ENCODE measurements around the gene BCL2.
"Not testable (repeated sequence)": the region's sequence is repeated elsewhere in the genome, so short reads cannot be mapped to it uniquely, and the experiment has no call there.

BCL2 gene

DNA sequence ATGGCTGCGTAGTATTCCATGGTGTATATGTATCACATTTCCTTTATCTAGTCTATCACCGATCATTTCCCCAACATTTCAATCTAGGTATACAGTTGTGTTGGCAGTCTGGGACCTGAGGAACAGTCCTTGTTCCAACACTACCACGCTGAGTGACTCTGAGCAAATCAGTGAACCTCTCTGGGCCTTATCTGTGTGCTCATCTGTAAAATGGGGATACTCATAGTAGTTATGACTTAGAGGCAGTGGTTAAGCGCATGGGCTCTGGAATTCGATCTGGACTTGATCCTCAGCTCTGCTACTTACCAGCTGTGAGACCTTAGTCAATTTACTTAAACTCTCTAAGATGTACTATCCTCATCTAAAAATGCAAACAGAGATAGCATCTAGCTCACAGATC lies 85.1 kb downstream of the BCL2 start:
- DNase-seq (ENCODE audit: low read depth), result no peak

DNA sequence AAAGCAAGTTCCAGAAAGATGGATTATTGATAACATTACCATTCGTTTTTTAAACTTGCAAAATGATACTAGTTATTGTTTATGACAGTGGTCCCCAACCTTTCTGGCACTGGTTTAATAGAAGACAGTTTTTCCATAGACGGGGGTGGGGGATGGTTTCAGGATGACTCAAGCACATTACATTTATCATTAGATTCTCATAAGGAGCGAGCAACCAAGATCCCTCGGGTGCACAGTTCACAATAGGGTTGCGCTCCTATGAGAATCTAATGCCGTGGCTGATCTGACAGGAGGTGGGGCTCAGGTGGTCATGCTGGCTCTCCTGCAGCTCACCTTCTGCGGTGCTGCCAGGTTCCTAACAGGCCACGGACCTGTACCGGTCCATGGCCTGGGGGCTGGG lies 86.2 kb downstream of the BCL2 start:
- no peak for DNase-seq (ENCODE audit: low read depth)

DNA sequence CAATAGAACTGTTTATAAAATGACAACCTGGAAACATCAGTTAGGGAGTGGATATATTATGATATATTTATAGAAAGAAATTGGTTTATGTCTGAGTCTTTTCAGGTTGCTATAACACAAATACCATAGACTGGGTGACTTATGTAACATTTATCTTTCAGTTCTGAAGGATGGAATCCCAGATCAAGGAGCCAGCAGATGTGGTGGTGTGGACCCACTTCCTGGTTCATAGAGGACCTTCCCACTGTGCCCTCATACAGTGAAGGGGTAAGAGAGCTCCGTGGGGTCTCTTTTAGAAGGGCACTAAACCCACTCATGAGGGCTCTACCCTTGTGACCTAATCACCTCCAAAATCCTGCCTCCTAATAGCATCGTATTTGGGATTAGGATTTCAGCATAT lies 86.7 kb downstream of the BCL2 start:
- DNase-seq (ENCODE audit: low read depth), result no peak

DNA sequence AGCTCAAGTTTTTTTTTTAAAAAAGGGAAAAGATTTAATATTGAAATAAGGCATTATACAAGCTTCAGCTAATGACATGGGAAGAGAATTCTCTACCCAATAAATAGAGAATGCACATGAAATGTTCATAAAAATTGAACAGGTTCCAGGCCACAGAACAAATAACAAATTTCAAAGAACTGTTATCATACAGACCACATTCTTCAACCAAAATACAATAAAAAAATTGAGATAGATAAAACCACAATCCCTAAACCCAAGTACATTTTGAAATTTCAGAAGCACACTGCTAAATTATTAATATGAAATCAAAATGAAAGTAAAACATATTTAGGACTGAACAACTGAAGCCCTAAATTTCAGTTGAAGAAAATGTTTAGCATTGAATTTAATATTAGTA lies 89.6 kb downstream of the BCL2 start:
- DNase-seq (ENCODE audit: low read depth), result no peak

DNA sequence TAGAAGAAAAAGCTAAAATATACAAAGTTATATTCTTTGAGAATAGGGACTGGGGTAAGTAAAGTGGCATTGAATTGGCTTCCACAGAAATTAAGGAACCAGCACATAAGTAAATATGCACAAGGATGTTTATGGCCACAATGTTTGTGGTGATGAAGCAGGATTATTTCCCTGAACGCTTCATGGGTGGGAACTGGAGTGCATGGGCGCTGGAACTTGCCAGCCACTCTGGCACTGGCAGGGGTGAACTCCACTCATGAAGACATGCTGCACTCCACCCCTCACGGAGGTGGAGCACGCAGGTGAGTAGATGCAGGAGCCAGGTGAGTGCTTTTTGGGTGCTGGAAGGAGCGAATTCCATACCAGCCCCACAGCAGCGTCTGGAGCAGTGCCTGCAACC lies 94.1 kb downstream of the BCL2 start:
- no peak for DNase-seq (ENCODE audit: low read depth)

DNA sequence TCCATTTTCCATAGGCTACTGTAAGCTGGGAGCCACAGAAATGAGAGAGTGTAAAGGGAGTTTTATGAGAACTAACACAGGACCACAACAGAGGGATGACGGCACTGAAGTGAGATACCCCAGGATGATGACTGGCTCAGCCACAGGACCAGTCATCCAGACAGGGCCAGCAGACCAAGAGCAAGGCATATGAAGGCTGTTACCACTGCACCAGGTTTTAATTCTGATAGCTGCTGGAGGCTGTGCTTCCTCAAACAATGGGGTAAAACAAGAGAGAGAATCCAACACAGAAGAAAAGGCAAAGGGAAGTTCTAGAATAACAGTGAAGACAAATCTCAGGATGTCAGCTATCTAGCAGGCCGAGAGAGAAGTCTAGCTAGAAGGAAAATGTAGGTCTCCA lies 94.9 kb downstream of the BCL2 start:
- DNase-seq (ENCODE audit: low read depth), result no peak

DNA sequence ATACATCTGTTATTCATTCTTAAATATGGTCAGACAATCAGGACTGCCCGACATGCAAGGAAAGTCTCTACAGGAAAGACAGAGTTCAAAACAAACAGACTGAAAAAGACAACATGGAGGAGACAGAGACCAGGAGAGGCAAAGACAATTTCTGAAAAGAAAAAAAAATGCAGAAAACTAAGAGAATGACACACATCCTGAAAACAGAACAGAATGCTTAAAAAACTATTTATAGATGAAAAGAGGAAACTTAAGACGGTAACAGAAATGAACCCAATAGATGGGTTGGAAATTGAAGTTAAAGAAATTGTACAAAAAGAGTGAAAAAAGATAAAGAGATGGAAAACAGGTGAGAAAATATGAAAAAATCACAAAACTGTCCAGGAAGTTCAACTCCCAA lies 95.7 kb downstream of the BCL2 start:
- DNase-seq (ENCODE audit: low read depth), result no peak

DNA sequence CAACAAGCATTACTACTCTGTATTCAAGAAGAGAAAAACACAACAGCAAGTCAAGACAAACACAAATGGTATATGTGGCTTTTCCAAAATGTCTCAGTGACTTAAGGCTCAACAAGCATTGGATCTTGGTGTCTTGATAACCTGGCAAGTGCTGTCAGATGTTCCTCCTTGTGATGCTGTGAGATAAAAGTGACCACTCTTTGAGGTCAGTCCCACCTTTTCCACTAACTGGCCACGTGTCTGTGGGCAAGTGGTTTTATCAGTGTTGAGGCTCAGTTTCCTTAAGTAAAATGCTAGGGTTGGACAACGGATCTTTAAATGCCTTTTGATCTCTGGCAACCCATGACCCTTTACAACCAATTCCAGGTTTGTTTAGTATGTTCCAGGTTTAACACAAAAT lies 98.7 kb downstream of the BCL2 start:
- no peak for DNase-seq (ENCODE audit: low read depth)

DNA sequence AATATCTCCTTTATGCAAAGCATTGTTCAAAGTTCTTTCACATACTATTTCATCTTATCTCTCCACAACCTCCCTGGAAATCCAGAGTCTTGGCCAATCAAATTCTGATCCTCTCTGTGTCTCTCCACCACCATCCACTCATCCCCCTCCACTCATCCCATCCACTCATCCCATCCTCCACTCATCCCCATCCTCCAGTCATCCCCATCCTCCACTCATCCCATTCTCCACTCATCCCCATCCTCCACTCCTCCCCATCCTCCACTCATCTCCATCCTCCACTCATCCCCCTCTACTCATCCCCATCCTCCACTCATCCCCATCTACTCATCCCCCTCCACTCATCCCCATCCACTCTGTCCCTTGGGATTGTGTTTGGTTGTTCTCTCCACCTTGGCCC lies 101.1 kb downstream of the BCL2 start:
- DNase-seq (ENCODE audit: low read depth), result no peak

DNA sequence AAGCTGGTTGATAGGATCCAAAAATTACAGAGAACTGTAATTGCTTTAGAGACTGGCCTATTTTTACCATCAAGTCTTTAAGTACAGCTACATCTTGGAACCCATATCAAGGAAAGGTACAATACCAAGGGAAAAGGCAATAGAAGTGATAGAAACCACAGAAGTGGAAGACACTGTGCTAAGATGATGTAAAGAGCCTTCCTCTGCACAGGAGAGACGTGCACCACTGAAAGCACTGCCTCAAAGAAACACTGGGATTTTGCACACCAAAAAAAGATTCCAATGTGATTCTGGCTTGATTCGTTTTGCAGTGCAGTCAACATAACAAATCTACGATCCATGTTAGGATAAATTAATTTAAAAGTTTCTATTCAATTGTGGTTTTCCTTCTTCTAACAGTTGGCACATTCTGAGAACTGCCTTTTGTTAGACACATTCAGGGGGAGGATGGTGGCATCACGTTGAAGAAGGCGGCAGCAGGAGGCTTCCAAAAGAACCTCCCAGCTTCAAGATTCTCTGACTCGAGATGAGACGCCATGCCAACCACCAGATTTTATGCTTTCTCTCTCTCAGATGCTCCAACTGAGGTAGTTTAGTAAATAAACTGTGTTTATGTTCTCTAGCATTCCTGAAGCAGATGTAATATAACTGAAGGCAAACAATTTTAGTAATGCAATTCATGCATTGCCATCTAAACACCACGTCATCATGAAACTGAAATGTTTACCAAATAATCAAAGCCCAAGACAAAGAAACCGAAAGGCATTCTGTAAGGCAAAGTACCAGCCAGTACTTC lies 102.9 kb downstream of the BCL2 start:
- no peak for DNase-seq (ENCODE audit: low read depth)

DNA sequence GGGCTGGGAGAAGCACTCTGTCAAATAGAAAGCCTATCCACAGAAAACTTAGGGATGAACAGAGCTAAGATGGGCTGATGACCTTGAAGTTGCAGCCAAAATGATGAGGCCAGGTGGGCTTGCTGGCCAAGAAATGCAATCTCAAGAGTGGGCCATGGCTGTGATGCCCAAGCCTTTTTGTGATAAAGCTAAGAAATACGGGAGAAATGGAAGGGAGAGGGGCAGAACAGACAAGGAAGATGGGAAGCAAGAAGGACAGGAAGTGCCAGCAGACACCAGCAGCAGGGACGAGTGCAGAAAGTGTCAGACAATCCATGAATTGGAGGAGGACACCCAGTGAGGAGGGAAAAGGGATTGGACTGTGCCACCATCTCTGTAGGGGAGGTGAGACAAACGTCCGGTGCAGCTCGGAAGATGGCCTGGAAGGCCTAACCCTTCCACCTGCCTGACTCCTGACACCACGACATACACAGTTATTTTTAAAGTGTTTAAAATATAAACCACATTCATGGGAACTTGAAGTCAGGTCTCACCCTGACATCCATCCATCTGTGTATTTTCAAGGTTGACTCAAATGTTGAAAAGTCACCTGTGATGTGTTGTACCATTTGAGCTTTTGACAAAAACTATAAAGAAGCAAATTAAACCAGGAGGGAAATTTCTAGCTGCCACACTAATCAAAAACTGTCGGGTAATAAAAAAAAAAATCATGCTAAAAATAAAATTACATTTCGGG lies 105.5 kb downstream of the BCL2 start:
- DNase-seq (ENCODE audit: low read depth), result no peak

DNA sequence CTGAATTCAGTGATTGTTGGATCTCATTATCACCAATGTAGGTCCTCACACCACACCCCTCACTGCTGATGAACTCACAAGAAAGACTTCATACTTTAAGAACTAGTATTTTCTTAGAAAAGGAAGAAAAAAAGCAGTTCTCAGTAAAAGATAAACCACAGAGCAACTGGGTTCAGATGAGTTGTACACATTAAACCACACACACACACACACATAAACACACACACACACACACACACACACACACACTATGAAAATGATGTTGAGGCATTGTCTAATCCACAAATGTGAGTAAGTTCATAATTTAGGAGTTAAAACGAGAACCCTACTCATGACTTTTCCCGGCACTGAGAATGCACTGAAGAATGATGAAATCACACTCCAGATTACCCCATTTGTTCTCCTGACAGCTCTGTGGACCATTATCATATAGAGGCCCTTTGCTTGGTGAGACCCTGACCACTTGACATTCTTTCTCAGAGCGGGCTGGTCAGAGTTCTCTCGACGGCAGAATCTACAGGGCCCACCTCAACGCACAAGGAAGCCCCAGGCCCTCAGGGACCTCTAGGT lies 106.2 kb downstream of the BCL2 start:
- no peak for DNase-seq (ENCODE audit: low read depth)

DNA sequence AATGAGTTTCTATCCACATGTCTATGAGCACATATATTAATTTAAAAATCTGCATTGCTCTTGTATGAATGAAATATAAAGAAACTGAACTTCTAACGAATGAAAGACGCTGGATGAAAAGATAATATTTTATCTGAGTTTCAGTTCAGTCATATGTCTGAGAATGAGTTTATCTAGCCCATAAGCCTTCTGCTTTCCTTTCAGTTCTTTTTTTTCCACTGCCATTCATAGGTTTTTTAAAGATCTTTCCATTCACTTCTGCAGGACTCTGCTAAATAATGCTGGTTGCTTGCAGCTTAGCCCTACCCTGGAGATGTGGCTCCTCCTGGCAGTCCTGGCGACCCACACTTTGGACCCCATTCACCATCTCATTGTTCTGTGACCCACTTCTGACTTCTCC lies 109.0 kb downstream of the BCL2 start:
- DNase-seq (ENCODE audit: low read depth), result no peak

DNA sequence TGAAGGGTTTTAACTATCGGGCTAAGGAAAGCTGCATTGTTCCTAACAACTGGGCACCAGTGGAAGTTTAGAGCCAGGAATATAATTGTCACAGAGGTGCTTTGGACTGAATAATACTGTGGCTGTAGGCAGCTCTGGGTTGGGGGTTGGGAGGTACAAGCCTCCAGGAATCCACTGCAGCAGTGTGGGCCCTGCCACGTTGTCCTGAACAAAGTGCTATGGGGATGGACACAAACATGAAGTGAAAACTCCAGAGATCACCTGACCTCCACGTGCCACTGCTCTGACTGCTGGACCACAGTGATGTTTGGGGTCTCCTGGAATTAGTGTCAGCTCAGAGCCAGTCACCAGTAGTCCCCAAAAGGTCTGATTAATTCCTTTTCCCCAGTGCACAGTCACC lies 110.9 kb downstream of the BCL2 start:
- no peak for DNase-seq (ENCODE audit: low read depth)

DNA sequence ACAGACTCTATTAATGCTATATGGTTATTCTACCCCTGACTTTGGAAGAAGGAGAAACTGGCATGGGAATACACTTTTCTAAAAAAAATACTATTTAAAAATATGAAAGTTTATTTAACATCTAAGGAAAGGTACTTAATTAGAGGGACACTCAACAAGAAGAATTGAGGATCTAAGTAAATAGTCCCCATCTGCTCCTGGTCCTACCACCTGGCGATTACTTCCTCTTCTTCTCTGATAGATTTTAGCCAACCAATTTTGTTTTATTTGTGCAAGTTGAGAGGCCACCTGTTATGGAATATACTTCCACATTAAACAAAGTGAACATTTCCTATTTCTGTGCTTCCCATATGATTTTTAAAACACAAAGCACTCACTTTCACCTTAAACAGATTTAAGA lies 111.7 kb downstream of the BCL2 start:
- DNase-seq (ENCODE audit: low read depth), result no peak

DNA sequence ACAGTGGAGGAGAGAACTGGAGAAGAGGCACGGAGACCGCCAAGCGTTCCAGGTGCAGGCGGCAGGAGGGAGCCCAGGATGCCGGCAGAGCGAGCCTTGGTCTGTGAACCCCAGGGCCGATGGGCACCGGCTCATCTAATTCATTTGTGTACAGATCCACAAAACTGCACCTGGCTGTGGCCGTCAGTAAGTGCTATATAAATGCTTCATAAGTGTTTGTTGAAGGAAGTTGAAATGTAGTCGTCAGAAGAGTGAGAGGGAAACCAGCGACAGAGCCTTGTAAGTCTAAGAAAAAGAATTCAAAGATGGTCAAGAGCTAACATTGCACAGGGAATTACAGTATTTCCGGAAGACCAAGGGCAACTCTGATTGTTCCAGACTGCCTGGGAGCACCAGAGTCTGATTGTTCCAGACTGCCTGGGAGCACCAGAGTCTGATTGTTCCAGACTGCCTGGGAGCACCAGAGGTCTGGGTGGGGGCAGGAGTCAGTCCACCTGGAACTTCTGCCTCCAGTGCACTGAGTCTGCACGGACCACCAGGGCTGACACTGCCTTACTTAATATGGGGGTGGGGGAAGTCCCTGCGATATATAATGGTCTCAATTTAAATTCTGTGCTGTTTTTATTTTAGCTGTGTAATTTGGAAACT lies 112.3 kb downstream of the BCL2 start:
- no peak for DNase-seq (ENCODE audit: low read depth)

DNA sequence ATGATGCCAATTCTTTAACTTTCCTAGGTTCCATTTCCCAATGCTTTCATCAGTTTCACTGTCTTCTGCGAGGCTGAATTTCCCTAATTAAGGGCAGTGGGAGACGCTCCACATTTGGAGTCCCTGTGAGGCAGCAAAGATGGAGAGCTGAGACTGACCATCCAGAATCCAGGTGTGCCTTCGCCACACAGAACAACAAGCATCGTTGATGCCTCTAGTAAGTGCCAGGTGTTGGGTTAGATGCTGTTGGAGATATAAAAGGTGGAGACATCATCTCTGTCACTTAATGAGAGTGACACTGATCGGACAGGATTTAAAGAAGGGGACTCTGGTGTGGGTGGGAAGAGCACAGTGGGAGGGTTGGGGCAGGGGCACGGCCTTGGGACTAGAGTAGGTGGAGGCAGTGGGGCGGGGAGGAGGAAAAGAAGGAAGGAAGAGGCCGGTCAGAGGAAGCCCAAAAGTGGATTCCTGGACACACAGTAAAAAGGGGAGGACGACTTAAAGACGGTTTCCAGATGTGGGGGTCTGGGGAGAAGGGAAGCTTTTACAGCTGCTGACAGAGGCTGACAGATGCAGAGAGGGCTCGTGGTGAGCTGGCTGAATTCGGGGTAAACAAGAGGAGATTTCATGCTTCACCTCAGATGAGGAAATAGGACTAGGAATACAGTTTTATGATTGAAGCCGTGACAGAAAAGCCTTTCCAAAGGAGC lies 113.0 kb downstream of the BCL2 start:
- no peak for DNase-seq (ENCODE audit: low read depth)

DNA sequence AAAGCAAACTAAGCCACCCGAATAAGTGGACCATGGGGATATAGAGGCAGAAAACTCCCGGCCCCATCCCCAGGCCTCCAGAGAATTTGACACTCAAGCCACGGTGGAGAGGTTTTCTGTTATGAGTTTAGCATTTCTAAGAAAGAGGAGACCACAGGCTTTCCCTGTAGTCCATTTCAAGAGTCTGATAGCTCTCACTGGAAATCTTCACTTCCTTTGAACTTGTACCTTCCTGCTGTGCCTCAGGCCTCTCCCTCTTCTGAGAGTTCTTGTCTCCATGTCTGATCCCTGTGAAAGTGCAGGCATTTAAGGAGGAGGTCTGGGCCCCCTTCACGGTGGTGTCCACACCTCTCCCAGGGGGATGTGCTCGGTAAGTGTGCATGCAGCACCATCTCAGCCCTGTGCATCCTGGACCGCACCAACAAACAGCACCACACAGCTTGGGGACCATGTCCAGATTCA lies 113.7 kb downstream of the BCL2 start:
- no peak for DNase-seq (ENCODE audit: low read depth)

DNA sequence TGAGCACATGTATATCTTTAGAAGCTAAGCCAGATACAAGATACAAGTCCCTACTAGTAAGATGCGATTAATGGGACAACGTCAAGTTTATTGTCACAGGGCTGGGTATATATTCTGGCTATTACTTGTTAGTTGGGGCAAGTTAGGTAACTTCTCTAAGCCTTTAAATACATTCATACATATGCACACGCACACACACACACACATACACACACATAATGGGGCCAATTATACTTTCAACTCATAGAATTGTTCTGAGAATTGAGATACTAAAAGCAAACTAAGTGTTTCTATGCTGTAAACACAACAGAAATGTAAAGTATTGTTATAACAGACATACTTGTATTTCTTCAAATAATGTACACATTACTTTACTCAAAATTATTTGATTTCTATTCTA lies 116.1 kb downstream of the BCL2 start:
- DNase-seq (ENCODE audit: low read depth), result no peak

DNA sequence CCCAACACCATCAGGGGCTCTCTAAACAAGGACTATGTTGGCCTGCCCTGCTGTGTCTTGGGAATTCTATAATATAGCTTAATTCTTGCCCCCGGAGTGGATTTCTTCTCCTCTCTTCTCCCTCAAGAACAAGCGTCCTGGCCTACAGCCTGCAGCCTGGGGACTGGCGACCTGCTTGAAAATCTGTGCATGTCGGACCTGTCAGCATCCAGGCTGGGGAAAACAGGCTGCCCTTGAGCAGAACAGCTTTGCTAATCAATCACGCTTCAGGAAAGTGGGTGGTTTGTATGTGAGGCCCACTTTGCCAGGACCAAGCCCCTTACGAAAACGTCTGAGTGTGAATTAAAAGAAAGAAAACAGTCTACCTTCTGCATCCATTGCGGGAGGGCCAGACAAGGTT lies 116.7 kb downstream of the BCL2 start:
- DNase-seq (ENCODE audit: low read depth), result no peak

DNA sequence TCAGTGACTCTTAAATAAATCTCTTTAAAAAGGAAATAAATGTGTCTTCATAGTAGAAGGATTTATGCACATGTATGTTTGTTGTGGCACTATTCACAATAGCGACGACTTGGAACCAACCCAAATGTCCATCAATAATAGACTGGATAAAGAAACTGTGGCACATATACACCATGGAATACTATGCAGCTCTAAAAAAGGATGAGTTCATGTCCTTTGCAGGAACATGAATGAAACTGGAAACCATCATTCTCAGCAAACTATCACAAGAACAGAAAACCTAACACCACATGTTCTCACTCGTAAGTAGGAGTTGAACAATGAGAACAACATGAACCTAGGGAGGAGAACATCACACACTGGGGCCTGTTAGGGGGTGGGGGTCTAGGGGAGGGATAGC lies 118.1 kb downstream of the BCL2 start:
- not testable (repeated sequence) for DNase-seq (ENCODE audit: low read depth)

DNA sequence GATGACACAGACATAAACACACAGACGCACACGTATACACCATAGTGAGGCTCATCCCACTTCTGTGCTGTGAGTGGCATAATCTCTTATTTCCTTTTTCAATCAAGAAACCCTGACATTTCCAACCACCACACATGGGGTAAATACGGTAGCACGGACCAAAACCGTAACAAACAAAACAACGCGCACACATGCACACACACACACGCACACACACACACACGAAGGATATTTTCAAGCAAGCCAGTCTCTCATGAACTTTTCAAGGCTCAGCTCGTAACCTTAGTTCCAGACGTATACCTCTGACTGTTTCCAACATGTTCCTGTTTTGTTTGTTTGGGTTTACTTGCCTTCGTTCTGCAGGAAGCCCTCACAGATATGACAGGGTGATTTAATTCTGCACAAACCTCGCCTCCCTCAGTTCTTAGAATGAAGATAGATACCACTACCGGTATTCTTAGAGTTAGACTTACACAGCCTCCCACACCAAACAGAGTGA lies 119.8 kb downstream of the BCL2 start:
- no peak for DNase-seq (ENCODE audit: low read depth)

Measured in activated T-helper 1 cell treated with Interleukin-2 at 50 U/mL for 16 hours (primary cell).